ENCODE results near the gene AUNIP. TPM values are rescaled to one million over a fixed set of nuclear protein-coding genes. Genes with fewer than 3 reads are reported as not detected.
A peak's percentile ranks its signal among the peaks of the same experiment; 100 is the strongest.

The AUNIP gene, protein sequence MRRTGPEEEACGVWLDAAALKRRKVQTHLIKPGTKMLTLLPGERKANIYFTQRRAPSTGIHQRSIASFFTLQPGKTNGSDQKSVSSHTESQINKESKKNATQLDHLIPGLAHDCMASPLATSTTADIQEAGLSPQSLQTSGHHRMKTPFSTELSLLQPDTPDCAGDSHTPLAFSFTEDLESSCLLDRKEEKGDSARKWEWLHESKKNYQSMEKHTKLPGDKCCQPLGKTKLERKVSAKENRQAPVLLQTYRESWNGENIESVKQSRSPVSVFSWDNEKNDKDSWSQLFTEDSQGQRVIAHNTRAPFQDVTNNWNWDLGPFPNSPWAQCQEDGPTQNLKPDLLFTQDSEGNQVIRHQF
- total RNA-seq = 0.11 TPM
- long read RNA-seq = 0 reads

DNA sequence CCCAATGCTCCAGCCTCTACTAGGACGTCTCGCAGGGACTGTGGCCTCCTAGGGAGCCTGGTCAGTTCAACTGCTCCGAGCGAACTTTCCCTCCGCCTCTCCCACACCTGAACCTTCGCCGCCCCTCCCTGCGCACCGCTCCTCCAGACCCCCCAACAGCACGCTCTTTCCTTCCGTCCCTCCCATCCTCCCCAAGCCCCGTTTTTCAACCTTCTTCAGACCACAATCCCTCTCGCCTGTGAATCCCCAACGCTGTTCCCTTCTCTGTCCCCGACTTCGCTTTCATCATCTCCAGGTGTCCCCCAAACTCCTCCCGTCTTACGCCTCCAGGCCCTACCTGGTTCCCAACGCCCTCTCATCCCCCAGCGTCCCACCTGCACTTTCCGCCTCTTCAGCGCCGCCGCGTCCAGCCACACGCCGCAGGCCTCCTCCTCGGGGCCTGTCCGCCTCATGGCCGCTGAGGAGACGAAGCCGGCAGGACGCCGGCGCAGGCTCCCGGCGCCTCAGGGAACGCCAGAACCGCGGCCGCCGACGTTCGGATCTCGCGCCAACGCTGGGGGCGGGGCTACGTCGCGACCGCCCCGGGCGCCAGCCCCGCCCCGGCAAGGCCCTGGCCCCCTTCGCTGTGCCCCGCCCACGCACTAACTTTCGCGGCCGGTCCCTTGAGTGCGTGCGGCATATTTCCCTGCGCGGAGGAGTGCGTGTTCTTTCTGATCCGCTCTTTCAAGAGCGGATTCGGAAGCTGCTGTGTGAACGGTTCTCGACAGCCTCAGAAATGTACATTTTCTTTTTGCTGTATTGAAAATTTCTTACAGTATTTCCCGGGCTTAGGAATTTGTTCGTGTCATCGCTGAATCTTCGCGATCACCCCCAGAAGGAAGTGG is at the start of gene AUNIP:
Gene AUNIP, minus strand, starts transcription at position 552 of the 884 bp plus-strand sequence. Its CDS starts 100 bp downstream, at position 452.
- ATAC-seq (ENCODE audit: poor library complexity) (peak; percentile 99), DNase-seq (peak; percentile 93)
- intact Hi-C loops (cut with DNase I) = no loop called here

DNA sequence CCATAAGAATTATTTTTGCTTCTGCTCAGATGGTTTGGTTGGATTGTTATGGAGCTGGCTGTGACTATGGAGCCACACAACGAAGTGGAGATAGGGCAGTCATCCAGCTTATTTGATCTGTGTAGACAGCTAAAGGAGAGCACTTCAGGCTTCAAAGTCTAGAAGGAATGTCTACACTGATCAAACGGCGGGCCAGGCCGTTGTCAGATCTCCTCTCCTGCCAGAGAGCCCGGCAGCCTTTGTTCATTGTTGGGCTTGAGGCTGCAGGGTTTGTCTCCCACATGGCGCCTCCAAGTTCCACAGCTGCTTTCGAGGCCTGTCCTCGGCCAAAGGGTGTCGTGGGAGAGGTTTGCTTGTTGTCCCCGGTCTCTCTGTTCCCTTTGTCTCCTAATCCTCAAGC is 49.8 kb upstream of the AUNIP start:
- intact Hi-C loops (cut with DNase I) = no loop called here
- DNase-seq (no peak), ATAC-seq (ENCODE audit: poor library complexity) (no peak)

DNA sequence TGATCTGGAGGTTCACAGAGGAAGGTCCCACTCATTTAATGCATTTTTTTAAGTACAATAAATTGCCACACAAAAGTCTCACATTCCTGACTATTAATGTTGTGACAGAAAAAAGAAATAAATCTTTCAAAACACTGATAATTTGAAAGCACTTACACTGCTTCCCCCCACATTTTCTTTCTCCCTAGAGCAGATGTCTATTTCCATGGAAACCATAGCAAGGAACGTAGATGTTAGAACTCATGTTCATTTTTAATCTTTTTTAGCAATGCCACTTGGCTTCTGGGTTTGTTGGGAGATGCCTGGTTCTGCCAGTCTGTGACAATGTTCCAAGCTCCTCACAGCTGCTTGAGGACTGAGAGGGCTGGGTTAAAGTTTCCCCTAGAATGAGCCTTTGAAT is 48.9 kb upstream of the AUNIP start:
- intact Hi-C loops (cut with DNase I) = no loop called here
- DNase-seq (no peak), ATAC-seq (ENCODE audit: poor library complexity) (no peak)

DNA sequence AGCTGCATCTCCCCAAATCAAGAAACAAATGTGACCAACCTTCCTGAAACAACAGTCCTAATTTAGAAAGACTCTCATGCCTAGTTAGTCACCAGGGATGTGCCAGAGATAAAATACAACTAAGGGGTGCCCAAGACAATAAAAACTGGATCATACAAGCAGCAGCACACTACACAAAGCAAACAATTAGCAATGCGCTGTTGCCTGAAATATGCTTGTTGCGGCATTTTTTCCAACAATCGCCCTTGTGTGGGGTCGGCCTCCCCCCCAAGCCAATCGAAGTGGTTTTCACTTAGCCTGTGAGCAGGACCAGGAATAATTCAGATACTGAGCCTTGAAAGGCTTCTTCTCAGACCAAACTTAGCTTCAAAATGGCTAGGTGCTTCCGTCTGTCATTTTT is 48.3 kb upstream of the AUNIP start:
- ATAC-seq (ENCODE audit: poor library complexity) = no peak
- no peak for DNase-seq
- intact Hi-C loops (cut with DNase I) = no loop called here

DNA sequence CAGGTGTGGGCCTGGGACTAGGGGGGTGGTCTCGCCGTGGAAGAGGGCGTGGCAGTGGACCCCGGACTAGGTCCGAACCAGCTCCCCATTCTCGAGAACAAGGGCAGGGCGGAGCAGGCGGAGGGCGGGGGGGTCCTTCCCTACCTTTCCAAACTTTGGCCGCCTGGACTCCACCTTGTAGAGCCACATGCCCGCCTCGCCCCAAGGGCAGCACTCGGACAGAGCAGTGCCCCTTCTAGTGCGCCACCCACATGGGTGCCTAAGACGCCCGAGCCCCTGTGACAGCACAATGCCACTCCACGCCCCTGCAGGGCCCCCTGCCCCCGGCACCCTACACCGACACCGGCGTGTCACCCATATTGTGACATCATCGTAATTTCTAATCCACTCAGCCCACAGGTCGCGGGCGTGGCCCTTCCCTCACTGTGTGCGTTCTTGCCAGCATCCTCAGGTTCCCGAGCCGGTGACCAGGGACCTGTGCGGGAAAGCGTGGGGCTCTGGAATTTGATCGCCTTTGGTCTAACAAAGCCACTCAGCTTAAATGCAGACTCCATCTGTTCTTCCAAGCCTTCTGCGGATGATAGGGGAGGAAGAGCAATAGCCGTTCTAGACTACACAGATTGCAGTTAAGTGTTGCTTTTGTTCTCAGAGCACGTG is 47.5 kb upstream of the AUNIP start:
- intact Hi-C loops (cut with DNase I) = no loop called here
- ATAC-seq (ENCODE audit: poor library complexity) (no peak), DNase-seq (no peak)

DNA sequence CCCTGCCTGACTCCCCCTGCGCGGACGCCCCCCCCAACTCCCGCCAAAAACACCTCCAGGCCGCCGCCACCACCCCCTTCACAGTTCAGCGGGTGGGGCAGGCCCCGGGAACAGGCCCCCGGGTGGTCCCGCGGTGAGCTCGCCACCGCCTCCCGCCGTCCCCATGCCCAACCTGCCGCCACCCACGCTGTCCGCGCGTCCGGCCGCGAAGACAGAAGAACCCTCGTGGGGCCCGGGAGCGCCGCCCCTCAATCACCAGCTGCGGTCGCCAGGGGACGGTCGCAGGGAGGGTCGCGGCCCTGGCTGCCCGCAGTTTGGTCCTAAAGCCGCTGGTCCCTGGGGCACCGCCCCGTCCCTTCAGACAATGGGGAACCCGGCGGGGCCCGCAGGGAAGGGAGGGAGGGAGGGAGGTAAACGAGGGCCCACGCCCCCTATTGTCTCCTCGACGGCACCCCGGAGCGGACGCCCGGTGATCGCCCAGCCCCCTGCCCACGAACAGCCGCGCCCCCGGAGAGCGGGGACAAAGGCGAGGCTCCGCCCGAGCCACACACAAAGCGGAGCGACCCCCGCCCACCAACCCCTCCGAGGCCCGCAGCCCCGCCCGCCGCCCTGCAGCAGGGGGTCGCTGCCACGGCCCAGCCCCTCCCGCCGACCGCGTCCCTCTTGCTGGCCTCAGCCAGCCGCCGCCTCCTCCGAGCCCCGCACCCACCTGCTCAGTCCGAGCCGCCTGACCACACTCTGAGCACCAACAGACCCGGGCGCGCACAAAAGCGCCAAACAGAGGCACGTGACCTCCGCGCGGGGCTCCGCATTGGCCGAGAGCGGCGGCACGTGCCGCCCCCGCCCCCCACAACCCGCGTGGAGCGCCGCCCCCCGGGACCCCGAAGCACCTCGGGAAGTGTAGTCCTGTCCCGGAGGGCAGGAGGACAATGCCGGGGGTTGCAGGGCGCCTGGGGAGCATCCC is 46.7 kb upstream of the AUNIP start, which contains the start of gene STMN1:
Gene STMN1, minus strand, starts transcription at position 740 of the 964 bp plus-strand sequence. CDS start 1,743 bp downstream, outside the sequence.
- intact Hi-C loops (cut with DNase I) = no loop called here
- ATAC-seq (ENCODE audit: poor library complexity) (peak; percentile 97), DNase-seq (peak; percentile 94)

DNA sequence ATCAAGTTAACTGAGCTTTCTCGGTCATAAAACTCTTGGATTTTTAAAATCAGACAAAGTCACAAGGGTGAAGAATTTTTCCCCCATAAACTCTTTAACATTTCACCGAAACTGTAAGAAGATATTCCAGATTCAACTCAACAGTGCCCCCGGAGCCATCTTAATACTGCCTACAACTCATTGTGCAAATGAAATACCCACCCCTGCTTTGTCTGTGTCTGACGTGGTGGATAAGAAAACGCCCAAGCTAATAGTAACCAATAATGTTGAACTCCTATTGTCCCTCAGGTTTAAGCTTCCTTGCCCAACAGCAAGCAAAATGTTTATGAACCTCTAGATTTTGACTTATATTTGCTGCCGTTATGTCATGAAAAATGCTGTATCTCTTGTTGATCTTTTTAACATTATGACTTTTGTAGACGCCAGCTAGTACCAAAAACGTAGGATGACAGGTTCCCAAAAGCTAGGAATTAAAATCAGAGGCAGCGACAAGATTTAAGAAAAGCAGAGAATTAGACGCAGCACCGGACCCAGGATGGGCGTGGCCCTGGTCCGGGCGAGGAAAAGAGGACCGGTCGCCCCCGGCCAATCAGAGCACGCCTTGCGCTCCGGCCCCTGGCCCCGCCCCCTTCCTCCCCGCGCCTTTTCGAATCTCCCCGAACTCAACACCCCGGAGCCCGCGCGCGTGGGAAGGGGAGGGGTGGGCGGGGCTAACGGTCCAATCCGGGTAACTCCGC is 45.9 kb upstream of the AUNIP start:
- intact Hi-C loops (cut with DNase I) = no loop called here
- peak; percentile 96 for DNase-seq
- peak; percentile 97 for ATAC-seq (ENCODE audit: poor library complexity)

DNA sequence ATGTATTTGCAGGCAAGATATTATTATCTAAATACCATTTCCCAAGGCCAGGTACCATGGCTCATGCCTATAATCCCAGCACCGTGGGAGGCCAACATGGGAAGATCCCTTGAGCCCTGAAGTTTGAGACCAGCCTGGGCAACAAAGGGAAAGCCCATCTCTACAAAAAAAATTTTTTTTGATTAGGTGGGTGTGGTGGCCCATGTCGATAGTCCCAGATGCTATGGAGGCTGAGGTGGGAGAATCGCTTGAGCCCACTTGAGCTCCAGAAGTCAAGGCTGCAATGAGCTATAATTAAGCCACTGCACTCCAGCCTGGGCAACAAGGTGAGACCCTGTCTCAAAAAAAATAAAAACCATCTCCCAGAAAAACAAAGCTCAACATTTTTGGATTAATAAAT is 44.7 kb upstream of the AUNIP start:
- intact Hi-C loops (cut with DNase I) = no loop called here
- DNase-seq = no peak
- ATAC-seq (ENCODE audit: poor library complexity) = no peak

DNA sequence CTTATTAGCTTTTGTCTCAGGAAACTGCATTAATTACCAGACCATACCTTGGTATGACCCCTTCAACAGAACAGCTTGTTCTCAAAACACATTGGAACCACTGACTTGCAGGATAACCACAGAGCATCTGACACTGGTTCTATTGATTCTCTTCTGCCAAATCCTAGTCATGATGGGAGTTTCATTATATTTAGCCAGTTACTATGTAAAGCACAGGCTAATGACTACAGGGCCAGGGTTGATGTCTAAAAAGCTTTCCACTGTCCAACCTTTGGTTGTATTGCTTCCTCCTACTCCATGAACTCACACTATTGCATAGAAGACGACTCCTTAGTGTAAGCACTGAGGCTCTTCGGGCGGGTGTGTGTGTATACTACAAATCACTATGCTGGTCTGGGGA is 43.2 kb upstream of the AUNIP start:
- DNase-seq = no peak
- intact Hi-C loops (cut with DNase I) = no loop called here
- no peak for ATAC-seq (ENCODE audit: poor library complexity)

DNA sequence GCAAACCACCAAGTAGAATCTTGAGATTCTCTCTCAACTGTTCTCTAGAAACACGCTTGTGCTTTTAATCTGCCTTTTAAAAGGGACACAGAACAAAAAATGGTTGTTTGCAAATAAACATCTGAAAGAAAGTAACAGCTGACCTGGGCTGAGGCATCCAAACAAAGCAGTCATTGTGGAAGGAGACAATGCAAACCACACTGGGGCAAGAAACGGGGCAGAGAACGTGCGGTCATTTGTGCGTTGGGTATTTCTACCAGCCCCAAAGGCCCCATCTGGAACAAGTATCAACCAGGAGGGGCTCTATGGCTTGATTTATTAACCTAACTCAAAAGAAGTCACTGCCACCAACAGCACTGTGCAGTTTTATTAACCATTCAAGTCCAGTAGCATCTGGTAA is 41.0 kb upstream of the AUNIP start:
- intact Hi-C loops (cut with DNase I) = no loop called here
- ATAC-seq (ENCODE audit: poor library complexity) = no peak
- DNase-seq = no peak

DNA sequence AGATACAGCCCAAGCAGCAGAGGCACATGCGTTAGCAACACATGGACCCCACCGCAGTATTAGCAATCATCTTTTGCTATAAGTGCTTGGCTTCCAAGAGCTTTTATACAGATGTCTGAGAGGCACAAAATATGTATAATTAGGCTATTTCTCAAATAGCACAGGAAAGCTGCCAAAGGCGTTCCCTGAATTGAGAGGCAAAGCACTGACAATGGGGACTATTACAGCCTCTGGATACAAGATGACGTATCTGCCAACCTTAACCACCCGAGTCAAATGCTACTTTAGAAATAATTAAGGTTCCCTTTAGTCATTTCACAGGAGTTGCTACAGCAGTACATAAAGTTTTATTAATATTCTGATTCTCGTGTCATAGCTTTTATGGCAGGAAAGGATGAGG is 40.5 kb upstream of the AUNIP start:
- DNase-seq (no peak), ATAC-seq (ENCODE audit: poor library complexity) (no peak)
- intact Hi-C loops (cut with DNase I) = loop anchor here (5.0 kb wide), 1 partner anchor 98 kb away; the partner anchor contains the start of gene PAFAH2

DNA sequence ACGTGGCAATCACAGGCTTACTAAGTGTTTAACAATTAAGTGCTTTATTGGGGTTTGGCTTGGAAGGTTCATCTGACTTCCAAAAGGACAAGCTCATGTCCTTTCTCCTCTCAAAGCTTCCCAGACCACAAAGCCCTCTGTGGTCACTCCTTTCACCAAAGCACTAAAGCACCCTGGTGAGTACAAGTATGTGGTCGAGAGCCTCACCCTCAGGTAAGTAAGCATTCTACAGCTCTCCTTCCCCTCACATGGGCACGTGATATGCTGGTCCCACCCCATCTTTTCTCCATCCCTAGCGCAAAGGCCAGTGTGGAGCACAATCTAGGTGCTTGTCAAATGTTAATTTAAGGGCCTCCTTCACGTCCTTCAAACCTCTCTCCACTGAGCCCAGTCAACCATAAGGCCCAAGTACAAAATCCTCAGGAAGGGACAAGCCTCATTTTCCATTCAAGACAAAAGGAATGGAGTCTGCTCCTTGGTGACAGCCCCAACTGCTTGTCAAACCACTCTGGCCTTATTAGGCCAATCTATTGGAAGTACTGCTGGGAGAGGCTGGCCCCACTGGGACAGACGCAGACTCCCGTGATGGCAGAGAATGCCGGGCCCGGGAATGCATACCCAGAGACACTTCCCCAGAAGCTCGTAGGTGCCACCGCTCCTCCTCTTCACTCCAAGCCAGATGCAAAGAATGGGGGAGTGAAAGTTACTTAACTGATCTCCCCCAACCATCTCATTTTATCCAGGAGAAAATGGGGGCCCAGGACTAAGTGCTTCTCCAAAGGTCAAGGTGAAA is 39.2 kb upstream of the AUNIP start:
- no peak for ATAC-seq (ENCODE audit: poor library complexity)
- no peak for DNase-seq
- intact Hi-C loops (cut with DNase I) = loop anchor here (5.0 kb wide), 1 partner anchor 99 kb away; the partner anchor contains the start of gene PAFAH2

DNA sequence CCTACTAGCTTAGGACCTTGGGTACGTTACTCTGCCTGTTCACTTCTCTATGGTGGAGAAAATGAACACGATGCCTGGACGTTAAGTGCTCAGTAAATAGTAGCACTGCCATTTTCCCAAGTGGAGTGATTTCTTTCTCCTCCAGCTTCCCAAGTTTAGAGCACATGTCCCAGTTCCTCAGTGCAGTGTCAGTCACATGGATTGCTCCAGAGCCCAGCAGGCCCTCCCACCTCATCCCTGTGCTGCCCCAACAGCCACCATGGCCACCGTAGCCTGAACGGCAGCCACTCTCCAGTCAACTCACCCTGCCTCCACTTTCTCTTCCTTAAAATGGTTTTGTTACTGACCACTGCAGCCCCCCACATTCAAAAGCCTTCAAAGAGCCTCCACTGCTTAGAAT is 38.5 kb upstream of the AUNIP start:
- DNase-seq (no peak), ATAC-seq (ENCODE audit: poor library complexity) (no peak)
- intact Hi-C loops (cut with DNase I) = loop anchor here (5.0 kb wide), 1 partner anchor 100 kb away; the partner anchor contains the start of gene PAFAH2

DNA sequence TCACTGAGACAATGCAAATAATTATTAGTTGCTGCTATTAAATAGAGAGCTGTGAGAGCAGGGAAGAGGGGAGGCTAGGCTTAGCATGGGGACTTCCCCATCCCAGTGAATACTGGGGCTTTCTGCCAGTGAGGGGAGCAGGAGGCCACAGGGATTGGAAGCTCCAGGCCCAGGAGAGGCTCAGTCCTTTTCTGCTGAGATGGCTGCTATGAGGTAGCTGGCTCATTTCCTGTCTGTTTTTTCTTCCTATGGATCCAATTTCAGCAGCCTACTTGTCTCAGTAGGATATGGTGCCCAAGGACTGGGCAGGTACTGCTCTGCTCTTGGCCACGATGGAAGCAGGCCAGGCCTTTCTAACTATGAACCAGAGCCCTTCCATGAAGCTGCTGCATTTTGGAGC is 37.0 kb upstream of the AUNIP start:
- intact Hi-C loops (cut with DNase I) = loop anchor here (5.0 kb wide), 1 partner anchor 101 kb away; the partner anchor contains the start of gene PAFAH2
- no peak for ATAC-seq (ENCODE audit: poor library complexity)

DNA sequence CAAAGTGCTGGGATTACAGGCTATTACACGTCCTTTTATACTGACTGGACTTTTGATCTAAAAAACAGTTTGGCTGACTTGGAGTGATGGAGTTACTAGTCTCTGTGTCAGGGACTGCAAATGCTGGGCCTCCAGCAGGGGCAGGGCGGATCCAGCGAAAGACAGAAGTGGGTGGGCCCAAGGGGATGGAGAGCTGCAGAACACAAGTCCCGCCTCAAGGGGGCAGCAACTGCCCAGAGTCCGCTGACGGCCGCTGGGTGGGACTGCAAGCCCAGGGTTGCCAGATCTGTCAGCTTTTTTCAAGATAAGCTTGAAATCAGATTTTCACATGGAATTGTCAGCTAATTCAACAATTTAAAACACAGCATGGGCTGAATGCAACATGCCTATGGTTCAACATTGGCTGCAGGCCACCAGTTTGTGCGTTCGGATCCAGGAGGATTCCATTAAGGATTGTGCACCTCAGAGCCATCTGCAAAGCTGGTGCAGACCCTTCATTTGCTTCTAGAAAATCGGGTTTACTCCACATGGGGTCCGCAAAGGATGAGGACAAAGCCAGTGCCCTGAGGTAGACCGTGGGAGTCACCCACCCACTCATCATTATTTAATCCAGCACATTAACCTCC is 36.2 kb upstream of the AUNIP start:
- intact Hi-C loops (cut with DNase I) = loop anchor here (5.0 kb wide), 1 partner anchor 102 kb away; the partner anchor contains the start of gene PAFAH2
- DNase-seq (peak; percentile 93), ATAC-seq (ENCODE audit: poor library complexity) (peak; percentile 98)

More for the DNA sequence above, 37.0 kb upstream of the AUNIP start:
- no peak for DNase-seq

DNA sequence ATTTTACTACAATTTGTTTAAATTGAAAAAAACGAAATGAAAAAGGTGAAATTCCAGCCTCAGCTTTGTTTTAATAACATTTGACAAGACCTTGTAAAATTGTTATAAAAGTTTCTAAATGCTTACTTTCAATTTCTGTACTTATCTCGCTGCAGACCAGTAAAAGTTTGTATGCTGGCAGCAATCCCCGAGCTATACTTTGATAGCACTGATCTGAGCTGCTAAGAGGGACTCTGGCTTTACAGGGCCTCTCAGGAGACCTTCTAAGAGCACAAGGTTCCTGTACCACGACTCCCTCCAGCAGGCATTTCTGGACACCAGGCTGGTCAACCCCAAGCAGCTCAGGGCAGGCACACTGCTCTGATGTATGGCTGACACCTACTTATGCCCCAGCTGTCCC is 33.9 kb upstream of the AUNIP start:
- no peak for ATAC-seq (ENCODE audit: poor library complexity)

More for the DNA sequence above, 33.9 kb upstream of the AUNIP start:
- intact Hi-C loops (cut with DNase I) = no loop called here
- DNase-seq = no peak
